Natural killer cell treated with Interleukin-12 subunit alpha and Interleukin-12 subunit beta and Interleukin-15 and Interleukin-18, amount 100 ng/mL, for 72 hours (primary cell): Measurements from ENCODE around the gene USP17L30. TPM values are rescaled to one million over a fixed set of nuclear protein-coding genes. Genes with fewer than 3 reads are reported as not detected.
"Not testable (repeated sequence)": the region's sequence is repeated elsewhere in the genome, so short reads cannot be mapped to it uniquely, and the experiment has no call there.

Experiments
- ATAC-seq, 2 donors: fragments of 150-1000 bp; cut with Tn5 transposase in 1 of 2; sonication (Bioruptor Pico), chemical (Tn5 transposase) in 1 of 2; 2 replicates each; pipeline ENCODE4 v1.10.0; 2021
- DNase-seq: peaks from one replicate; pipeline ENCODE4 v3.0.0; 2022; ENCODE audit warnings: low spot score
- H3K27ac Mint-ChIP-seq, 2 donors: 1 replicate in 1 of 2; 2 replicates in 1 of 2; pipeline ENCODE4 v1.8.0; 2022; ENCODE audit warnings: mixed read lengths in 2 of 2, mild to moderate bottlenecking in 1 of 2, moderate library complexity in 1 of 2
- H3K27me3 Mint-ChIP-seq, 2 donors: 1 replicate in 1 of 2; 2 replicates in 1 of 2; pipeline ENCODE4 v1.8.0; 2022; ENCODE audit warnings: mixed read lengths in 2 of 2
- H3K36me3 Mint-ChIP-seq: one replicate; pipeline ENCODE4 v1.8.0; 2022; ENCODE audit warnings: mixed read lengths
- H3K4me1 Mint-ChIP-seq, 2 donors: 1 replicate in 1 of 2; 2 replicates in 1 of 2; pipeline ENCODE4 v1.8.0; 2022; ENCODE audit warnings: low read depth in 2 of 2, mixed read lengths in 2 of 2, mild to moderate bottlenecking in 1 of 2
- H3K4me3 Mint-ChIP-seq: one replicate; pipeline ENCODE4 v1.8.0; 2022; ENCODE audit warnings: mixed read lengths
- H3K9me3 Mint-ChIP-seq: 2 replicates; pipeline ENCODE4 v1.8.0; 2022; ENCODE audit warnings: mixed read lengths
- total RNA-seq, 2 donors: library from RNA; stranded (reverse); gene quantifications; one replicate each; pipeline ENCODE4 v1.2.3, GENCODE V29; 2022

The USP17L30 gene, protein sequence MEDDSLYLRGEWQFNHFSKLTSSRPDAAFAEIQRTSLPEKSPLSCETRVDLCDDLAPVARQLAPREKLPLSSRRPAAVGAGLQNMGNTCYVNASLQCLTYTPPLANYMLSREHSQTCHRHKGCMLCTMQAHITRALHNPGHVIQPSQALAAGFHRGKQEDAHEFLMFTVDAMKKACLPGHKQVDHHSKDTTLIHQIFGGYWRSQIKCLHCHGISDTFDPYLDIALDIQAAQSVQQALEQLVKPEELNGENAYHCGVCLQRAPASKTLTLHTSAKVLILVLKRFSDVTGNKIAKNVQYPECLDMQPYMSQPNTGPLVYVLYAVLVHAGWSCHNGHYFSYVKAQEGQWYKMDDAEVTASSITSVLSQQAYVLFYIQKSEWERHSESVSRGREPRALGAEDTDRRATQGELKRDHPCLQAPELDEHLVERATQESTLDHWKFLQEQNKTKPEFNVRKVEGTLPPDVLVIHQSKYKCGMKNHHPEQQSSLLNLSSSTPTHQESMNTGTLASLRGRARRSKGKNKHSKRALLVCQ
- total RNA-seq: not detected

DNA sequence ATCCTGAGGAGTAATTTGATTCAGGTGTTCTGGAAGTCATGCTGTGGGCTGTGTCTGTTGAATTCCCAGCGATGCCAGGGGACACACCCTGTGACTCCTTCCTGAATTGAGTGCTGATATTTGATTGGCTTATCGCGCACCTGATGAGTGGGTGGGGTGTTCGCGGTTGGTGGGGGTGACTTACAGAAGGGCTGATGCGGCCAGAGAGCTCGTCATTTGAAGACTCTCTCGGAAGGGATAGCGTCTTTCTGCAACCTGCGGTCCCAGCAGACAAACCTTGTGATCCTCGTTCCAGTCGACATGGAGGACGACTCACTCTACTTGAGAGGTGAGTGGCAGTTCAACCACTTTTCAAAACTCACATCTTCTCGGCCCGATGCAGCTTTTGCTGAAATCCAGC lies at the start of gene USP17L30:
Gene USP17L30 (plus strand): TSS at position 301 of the 400 bp plus-strand sequence. CDS start 0 bp downstream, at position 301.
- not testable (repeated sequence) for DNase-seq, H3K4me1 Mint-ChIP-seq, H3K27ac Mint-ChIP-seq, ATAC-seq, H3K9me3 Mint-ChIP-seq, H3K4me3 Mint-ChIP-seq, H3K36me3 Mint-ChIP-seq, H3K27me3 Mint-ChIP-seq

DNA sequence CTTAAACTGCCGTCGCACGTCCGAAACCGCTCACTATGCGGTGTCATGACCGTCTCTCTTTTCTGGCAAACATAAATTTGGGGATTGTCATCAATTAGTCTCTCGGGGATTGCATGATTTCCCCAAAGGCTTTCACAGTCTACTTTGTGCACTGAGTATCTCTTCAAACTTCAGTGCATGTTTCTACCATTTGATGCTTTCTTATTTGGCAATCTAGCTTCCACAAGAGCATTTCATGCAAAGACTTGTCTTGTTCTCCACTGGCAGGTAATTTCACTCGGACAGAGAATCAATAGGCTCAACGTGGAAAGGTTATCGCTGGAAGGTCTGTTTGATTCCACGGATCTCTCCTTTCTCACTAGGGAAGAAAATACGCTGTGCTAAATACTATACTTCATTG lies 38.7 kb upstream of the USP17L30 start:
- DNase-seq: peak; percentile 58
- not testable (repeated sequence) for H3K4me1 Mint-ChIP-seq, H3K9me3 Mint-ChIP-seq, H3K36me3 Mint-ChIP-seq, H3K27ac Mint-ChIP-seq, ATAC-seq, H3K4me3 Mint-ChIP-seq, H3K27me3 Mint-ChIP-seq

DNA sequence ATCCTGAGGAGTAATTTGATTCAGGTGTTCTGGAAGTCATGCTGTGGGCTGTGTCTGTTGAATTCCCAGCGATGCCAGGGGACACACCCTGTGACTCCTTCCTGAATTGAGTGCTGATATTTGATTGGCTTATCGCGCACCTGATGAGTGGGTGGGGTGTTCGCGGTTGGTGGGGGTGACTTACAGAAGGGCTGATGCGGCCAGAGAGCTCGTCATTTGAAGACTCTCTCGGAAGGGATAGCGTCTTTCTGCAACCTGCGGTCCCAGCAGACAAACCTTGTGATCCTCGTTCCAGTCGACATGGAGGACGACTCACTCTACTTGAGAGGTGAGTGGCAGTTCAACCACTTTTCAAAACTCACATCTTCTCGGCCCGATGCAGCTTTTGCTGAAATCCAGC lies 38.1 kb upstream of the USP17L30 start, which contains the start of gene USP17L24:
Gene USP17L24 (plus strand): TSS at position 301 of the 400 bp plus-strand sequence. CDS start 0 bp downstream, at position 301.
- not testable (repeated sequence) for H3K27me3 Mint-ChIP-seq, H3K4me1 Mint-ChIP-seq, H3K9me3 Mint-ChIP-seq, H3K36me3 Mint-ChIP-seq, H3K4me3 Mint-ChIP-seq, ATAC-seq, DNase-seq, H3K27ac Mint-ChIP-seq

DNA sequence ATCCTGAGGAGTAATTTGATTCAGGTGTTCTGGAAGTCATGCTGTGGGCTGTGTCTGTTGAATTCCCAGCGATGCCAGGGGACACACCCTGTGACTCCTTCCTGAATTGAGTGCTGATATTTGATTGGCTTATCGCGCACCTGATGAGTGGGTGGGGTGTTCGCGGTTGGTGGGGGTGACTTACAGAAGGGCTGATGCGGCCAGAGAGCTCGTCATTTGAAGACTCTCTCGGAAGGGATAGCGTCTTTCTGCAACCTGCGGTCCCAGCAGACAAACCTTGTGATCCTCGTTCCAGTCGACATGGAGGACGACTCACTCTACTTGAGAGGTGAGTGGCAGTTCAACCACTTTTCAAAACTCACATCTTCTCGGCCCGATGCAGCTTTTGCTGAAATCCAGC lies 33.3 kb upstream of the USP17L30 start, which contains the start of gene USP17L25:
Gene USP17L25 (plus strand): TSS at position 301 of the 400 bp plus-strand sequence. CDS start 0 bp downstream, at position 301.
- not testable (repeated sequence) for DNase-seq, H3K36me3 Mint-ChIP-seq, H3K9me3 Mint-ChIP-seq, ATAC-seq, H3K27ac Mint-ChIP-seq, H3K27me3 Mint-ChIP-seq, H3K4me1 Mint-ChIP-seq, H3K4me3 Mint-ChIP-seq

DNA sequence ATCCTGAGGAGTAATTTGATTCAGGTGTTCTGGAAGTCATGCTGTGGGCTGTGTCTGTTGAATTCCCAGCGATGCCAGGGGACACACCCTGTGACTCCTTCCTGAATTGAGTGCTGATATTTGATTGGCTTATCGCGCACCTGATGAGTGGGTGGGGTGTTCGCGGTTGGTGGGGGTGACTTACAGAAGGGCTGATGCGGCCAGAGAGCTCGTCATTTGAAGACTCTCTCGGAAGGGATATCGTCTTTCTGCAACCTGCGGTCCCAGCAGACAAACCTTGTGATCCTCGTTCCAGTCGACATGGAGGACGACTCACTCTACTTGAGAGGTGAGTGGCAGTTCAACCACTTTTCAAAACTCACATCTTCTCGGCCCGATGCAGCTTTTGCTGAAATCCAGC lies 28.6 kb upstream of the USP17L30 start, which contains the start of gene USP17L26:
Gene USP17L26 (plus strand): TSS at position 301 of the 400 bp plus-strand sequence. CDS start 0 bp downstream, at position 301.
- ATAC-seq, H3K27me3 Mint-ChIP-seq, H3K27ac Mint-ChIP-seq, H3K9me3 Mint-ChIP-seq, H3K36me3 Mint-ChIP-seq, H3K4me1 Mint-ChIP-seq, H3K4me3 Mint-ChIP-seq, DNase-seq: not testable (repeated sequence)

DNA sequence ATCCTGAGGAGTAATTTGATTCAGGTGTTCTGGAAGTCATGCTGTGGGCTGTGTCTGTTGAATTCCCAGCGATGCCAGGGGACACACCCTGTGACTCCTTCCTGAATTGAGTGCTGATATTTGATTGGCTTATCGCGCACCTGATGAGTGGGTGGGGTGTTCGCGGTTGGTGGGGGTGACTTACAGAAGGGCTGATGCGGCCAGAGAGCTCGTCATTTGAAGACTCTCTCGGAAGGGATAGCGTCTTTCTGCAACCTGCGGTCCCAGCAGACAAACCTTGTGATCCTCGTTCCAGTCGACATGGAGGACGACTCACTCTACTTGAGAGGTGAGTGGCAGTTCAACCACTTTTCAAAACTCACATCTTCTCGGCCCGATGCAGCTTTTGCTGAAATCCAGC lies 23.8 kb upstream of the USP17L30 start, which contains the start of gene USP17L5:
Gene USP17L5 (plus strand): TSS at position 301 of the 400 bp plus-strand sequence. CDS start 0 bp downstream, at position 301.
- H3K4me1 Mint-ChIP-seq, ATAC-seq, DNase-seq, H3K27me3 Mint-ChIP-seq, H3K27ac Mint-ChIP-seq, H3K4me3 Mint-ChIP-seq, H3K9me3 Mint-ChIP-seq, H3K36me3 Mint-ChIP-seq: not testable (repeated sequence)

DNA sequence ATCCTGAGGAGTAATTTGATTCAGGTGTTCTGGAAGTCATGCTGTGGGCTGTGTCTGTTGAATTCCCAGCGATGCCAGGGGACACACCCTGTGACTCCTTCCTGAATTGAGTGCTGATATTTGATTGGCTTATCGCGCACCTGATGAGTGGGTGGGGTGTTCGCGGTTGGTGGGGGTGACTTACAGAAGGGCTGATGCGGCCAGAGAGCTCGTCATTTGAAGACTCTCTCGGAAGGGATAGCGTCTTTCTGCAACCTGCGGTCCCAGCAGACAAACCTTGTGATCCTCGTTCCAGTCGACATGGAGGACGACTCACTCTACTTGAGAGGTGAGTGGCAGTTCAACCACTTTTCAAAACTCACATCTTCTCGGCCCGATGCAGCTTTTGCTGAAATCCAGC lies 19.1 kb upstream of the USP17L30 start, which contains the start of gene USP17L27:
Gene USP17L27 (plus strand): TSS at position 301 of the 400 bp plus-strand sequence. CDS start 0 bp downstream, at position 301.
- not testable (repeated sequence) for ATAC-seq, H3K4me3 Mint-ChIP-seq, H3K27ac Mint-ChIP-seq, H3K27me3 Mint-ChIP-seq, DNase-seq, H3K9me3 Mint-ChIP-seq, H3K4me1 Mint-ChIP-seq, H3K36me3 Mint-ChIP-seq

DNA sequence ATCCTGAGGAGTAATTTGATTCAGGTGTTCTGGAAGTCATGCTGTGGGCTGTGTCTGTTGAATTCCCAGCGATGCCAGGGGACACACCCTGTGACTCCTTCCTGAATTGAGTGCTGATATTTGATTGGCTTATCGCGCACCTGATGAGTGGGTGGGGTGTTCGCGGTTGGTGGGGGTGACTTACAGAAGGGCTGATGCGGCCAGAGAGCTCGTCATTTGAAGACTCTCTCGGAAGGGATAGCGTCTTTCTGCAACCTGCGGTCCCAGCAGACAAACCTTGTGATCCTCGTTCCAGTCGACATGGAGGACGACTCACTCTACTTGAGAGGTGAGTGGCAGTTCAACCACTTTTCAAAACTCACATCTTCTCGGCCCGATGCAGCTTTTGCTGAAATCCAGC lies 14.3 kb upstream of the USP17L30 start, which contains the start of gene USP17L28:
Gene USP17L28 (plus strand): TSS at position 301 of the 400 bp plus-strand sequence. CDS start 0 bp downstream, at position 301.
- not testable (repeated sequence) for H3K4me1 Mint-ChIP-seq, H3K9me3 Mint-ChIP-seq, H3K27ac Mint-ChIP-seq, H3K36me3 Mint-ChIP-seq, H3K27me3 Mint-ChIP-seq, ATAC-seq, H3K4me3 Mint-ChIP-seq, DNase-seq

DNA sequence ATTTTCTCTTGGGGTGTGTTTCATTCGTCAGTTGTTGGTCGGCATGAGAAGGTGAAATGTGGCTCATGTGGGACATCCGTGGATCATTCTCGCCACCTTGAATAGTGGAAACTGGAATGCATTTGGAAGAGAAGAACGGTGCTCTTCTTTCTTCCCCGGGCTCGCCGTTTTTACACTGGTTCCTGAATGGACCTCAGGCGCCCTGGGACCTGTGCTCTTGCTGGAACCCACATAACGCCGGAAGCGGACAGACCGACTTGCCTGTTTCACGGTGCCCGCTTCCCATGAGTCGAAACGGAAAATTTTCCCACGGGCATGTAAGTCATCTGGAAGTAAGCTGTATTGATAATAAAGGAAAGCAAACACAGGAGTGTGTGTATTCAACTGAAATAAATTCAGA lies 12.1 kb upstream of the USP17L30 start:
- not testable (repeated sequence) for H3K9me3 Mint-ChIP-seq, DNase-seq, H3K27ac Mint-ChIP-seq, H3K27me3 Mint-ChIP-seq, ATAC-seq, H3K36me3 Mint-ChIP-seq, H3K4me3 Mint-ChIP-seq, H3K4me1 Mint-ChIP-seq

DNA sequence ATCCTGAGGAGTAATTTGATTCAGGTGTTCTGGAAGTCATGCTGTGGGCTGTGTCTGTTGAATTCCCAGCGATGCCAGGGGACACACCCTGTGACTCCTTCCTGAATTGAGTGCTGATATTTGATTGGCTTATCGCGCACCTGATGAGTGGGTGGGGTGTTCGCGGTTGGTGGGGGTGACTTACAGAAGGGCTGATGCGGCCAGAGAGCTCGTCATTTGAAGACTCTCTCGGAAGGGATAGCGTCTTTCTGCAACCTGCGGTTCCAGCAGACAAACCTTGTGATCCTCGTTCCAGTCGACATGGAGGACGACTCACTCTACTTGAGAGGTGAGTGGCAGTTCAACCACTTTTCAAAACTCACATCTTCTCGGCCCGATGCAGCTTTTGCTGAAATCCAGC lies 9.6 kb upstream of the USP17L30 start, which contains the start of gene USP17L29:
Gene USP17L29 (plus strand): TSS at position 301 of the 400 bp plus-strand sequence. CDS start 0 bp downstream, at position 301.
- not testable (repeated sequence) for H3K27ac Mint-ChIP-seq, H3K4me3 Mint-ChIP-seq, H3K9me3 Mint-ChIP-seq, DNase-seq, H3K36me3 Mint-ChIP-seq, H3K27me3 Mint-ChIP-seq, ATAC-seq, H3K4me1 Mint-ChIP-seq

DNA sequence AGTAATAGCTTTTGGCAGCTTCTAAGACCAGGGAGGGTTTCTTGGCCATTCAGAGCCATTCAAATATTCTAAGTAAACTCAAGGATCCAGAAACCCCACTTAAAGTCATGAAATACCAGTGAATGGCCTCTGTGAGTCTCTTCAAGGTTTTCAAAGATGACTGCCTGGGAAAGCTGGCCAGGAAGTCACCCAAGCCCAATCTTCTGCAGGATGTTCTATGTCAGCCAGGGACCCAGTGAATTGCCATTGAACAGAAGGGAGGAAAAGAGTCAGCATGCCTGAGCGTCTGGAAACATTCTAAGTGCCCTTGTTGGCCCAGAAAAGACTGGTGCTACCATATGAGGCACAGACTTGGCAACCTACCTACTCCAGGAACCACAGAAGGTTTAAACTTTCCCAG lies 17.0 kb downstream of the USP17L30 start:
- H3K27me3 Mint-ChIP-seq, H3K27ac Mint-ChIP-seq, H3K4me3 Mint-ChIP-seq, DNase-seq, H3K9me3 Mint-ChIP-seq, H3K4me1 Mint-ChIP-seq, ATAC-seq, H3K36me3 Mint-ChIP-seq: not testable (repeated sequence)

DNA sequence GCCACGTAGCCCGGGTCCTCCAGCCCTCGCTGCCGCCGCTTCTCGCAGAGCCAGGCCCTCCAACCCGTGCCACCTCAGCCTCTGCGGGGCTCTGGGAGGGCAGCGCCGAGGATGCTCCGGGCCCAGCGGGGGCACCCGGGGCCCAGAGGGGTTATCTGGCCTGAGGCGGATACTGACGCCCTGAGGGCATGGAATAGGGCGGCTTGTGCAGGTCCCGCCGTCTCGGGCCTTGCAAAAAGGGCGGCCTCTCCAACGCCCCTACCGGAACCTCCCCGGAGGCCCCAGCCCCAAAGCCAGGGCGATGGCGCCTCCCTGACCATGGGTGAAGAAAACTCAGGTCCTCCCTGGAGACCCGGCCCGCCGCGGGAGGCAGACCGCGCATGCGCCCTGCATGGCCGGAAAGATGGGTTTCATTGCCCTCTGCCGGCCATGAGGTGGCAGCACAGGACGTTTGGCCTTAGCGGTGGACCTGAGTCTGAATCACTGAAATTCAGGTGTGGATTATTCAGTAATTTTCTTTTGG lies 18.1 kb downstream of the USP17L30 start:
- not testable (repeated sequence) for ATAC-seq, H3K27ac Mint-ChIP-seq, H3K27me3 Mint-ChIP-seq, H3K4me1 Mint-ChIP-seq, H3K9me3 Mint-ChIP-seq, H3K4me3 Mint-ChIP-seq, H3K36me3 Mint-ChIP-seq
- DNase-seq: peak; percentile 64

DNA sequence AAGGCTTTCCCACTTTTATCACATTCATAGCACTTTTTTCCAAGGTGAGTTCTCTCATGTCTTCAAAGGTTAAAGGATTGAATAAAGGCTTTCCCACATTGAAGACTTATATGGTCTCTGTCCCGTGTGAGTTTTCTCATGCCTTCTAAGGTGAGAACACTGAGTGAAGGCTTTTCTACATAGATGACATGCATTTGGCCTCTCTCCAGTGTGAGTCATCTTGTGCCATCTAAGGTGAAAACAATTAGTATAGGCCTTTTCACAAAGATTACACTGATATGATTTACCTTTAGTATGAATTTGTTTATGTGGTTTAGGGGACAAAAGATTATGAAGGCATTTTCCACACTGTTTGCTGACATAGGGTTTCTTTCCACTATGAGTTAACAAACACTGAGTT lies 21.2 kb downstream of the USP17L30 start:
- ATAC-seq (no peak), DNase-seq (no peak)
- peaks cover 0 to 2% of the 10 kb centered on the region in 2 donors for H3K4me1 Mint-ChIP-seq
- no peak overlapping the region for H3K4me3 Mint-ChIP-seq
- H3K9me3 Mint-ChIP-seq: no peaks in the 10 kb centered on the region
- H3K27me3 Mint-ChIP-seq: peaks cover 9 to 11% of the 10 kb centered on the region in 2 donors
- H3K27ac Mint-ChIP-seq: no peak overlapping the region
- no peaks in the 10 kb centered on the region for H3K36me3 Mint-ChIP-seq

DNA sequence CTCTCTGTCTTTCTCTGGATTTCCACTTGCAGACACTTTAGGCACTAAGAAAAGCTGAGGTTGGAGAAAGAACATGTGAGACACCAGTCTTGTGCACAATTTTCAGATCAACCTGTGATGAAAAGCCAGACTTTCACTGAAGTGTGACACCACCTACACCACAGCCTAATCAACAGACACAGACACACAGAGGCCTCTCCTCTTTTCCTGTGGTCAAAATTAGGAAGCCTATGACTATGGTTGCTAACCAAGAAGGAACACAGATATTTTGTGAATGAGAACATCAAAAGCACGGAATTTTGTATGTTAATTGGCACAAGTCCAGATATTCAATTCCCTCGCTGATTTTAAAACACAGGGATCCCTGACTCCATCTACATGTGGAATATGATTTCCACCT lies 26.1 kb downstream of the USP17L30 start:
- H3K4me3 Mint-ChIP-seq, DNase-seq, H3K36me3 Mint-ChIP-seq, H3K27ac Mint-ChIP-seq, H3K4me1 Mint-ChIP-seq, H3K27me3 Mint-ChIP-seq, ATAC-seq, H3K9me3 Mint-ChIP-seq: not testable (repeated sequence)
